Heart left ventricle (tissue), 13 donors: ENCODE data around the gene CXCL11.

Experiments used
- POLR2A ChIP-seq, 2 donors: fragments of 450-650 bp; IDR thresholded peaks; one replicate each; pipeline ENCODE4 v1.6.1; 2017; ENCODE audit warnings: antibody characterized with exemption in 2 of 2, mild to moderate bottlenecking in 2 of 2, moderate library complexity in 2 of 2
- TF ChIP-seq, protein P1 (sequence below), 12 donors: fragments of 200-600 bp; sonication (generic) in 4 of 12; IDR thresholded peaks; one replicate each; pipeline versions ENCODE4 v1.5.0 to v1.8.0; 2018 to 2022; ENCODE audit warnings: antibody characterized with exemption in 12 of 12, mild to moderate bottlenecking in 5 of 12
- donor health status: ischemic (EF 13 %, LVEDD 7.1; RV severe dilation, severe dysfunction).
- donor health status: DM: no; HTN: yes; CAD: no.
- donor health status: DM: no; HTN: no; CAD: no.
- donor health status: ischemic (EF 25% LVEDD 6.9; RV normal size, moderate dysfunction).
- donor health status: ischemic (EF 25% LVEDD 5.7; RV mildly dilated, moderate dysfunction).
- donor health status: ischemic (EF 35%, LVEDD 5.7; RV mildly dilated, moderate dysfunction).
- donor health status: nonischemic (EF 11% LVEDD 7.7; RV severe dilation, severe dysfunction).
- donor health status: DM: yes; HTN: yes; CAD: no.
- donor health status: PGD.
- donor health status: ischemic (EF 29% LVEDD 5.4; RV normal size, mild dysfunction).
- donor health status: nonischemic (EF 23%, LVEDD 6.1; RV moderate dilation, normal function).

- TF ChIP-seq, protein P1, sequence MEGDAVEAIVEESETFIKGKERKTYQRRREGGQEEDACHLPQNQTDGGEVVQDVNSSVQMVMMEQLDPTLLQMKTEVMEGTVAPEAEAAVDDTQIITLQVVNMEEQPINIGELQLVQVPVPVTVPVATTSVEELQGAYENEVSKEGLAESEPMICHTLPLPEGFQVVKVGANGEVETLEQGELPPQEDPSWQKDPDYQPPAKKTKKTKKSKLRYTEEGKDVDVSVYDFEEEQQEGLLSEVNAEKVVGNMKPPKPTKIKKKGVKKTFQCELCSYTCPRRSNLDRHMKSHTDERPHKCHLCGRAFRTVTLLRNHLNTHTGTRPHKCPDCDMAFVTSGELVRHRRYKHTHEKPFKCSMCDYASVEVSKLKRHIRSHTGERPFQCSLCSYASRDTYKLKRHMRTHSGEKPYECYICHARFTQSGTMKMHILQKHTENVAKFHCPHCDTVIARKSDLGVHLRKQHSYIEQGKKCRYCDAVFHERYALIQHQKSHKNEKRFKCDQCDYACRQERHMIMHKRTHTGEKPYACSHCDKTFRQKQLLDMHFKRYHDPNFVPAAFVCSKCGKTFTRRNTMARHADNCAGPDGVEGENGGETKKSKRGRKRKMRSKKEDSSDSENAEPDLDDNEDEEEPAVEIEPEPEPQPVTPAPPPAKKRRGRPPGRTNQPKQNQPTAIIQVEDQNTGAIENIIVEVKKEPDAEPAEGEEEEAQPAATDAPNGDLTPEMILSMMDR (IDR thresholded peaks at IDR 0.05) = no peak
- TF ChIP-seq POLR2A (IDR thresholded peaks at IDR 0.05) = no peak
Measured at GRCh38 chr4:76072760-76073159, 36.9 kb upstream of the CXCL11 start.
